Coronary artery (tissue), 2 donors: Measurements from ENCODE around the gene P2RY6.

Source experiments
- DNase-seq: peaks from one replicate; pipeline ENCODE4 v3.0.0-alpha.2; 2017; ENCODE audit warnings: low spot score
- H3K27ac ChIP-seq, 2 donors: fragments of 200-600 bp; sonication (generic); one replicate each; pipeline ENCODE4 v1.5.1; 2016 to 2019
- H3K4me3 ChIP-seq: fragments of 200-600 bp; sonication (generic); 2 replicates; pipeline ENCODE4 v1.5.1; 2016; ENCODE audit warnings: mild to moderate bottlenecking, moderate library complexity
- TF ChIP-seq, protein P1 (sequence below): fragments of 200-600 bp; sonication (generic); IDR thresholded peaks from one replicate; pipeline ENCODE4 v1.5.1; 2019; ENCODE audit warnings: antibody characterized with exemption

P2RY6 gene

DNA sequence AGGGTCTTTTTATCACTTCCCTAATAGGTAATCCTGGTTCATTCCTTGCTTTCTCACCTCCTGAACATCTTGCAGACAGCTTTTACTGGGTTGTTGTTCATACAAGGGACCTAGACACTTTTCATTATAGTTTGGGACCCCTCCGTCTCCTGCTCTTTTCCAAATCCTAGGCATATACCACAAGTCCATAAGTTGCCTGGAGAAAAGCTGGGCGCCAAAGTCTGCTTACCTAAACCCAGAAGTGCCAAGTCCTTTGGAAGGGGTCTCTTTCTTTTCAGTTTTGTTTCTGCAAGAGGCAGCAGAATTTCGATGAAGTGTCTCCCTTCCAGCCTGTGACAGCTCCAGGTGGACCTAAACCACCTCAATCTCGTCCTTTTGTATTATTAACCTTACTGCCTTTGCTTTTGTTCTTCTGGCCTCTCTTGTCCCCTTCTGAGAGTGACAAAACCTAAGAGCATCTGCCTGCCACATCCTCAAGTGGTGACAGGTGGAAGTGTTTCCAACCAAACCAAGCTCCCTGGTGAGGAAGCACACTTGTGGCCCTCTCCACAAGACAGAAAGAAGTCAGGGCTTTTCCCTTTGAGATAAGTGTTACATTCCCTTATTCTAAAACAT is 19.5 kb upstream of the P2RY6 start:
- DNase-seq = peak; percentile 53
- Histone ChIP-seq H3K4me3 (no peak overlapping the region), H3K27ac (no peak overlapping the region)
- TF ChIP-seq, protein P1, sequence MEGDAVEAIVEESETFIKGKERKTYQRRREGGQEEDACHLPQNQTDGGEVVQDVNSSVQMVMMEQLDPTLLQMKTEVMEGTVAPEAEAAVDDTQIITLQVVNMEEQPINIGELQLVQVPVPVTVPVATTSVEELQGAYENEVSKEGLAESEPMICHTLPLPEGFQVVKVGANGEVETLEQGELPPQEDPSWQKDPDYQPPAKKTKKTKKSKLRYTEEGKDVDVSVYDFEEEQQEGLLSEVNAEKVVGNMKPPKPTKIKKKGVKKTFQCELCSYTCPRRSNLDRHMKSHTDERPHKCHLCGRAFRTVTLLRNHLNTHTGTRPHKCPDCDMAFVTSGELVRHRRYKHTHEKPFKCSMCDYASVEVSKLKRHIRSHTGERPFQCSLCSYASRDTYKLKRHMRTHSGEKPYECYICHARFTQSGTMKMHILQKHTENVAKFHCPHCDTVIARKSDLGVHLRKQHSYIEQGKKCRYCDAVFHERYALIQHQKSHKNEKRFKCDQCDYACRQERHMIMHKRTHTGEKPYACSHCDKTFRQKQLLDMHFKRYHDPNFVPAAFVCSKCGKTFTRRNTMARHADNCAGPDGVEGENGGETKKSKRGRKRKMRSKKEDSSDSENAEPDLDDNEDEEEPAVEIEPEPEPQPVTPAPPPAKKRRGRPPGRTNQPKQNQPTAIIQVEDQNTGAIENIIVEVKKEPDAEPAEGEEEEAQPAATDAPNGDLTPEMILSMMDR = no peak

DNA sequence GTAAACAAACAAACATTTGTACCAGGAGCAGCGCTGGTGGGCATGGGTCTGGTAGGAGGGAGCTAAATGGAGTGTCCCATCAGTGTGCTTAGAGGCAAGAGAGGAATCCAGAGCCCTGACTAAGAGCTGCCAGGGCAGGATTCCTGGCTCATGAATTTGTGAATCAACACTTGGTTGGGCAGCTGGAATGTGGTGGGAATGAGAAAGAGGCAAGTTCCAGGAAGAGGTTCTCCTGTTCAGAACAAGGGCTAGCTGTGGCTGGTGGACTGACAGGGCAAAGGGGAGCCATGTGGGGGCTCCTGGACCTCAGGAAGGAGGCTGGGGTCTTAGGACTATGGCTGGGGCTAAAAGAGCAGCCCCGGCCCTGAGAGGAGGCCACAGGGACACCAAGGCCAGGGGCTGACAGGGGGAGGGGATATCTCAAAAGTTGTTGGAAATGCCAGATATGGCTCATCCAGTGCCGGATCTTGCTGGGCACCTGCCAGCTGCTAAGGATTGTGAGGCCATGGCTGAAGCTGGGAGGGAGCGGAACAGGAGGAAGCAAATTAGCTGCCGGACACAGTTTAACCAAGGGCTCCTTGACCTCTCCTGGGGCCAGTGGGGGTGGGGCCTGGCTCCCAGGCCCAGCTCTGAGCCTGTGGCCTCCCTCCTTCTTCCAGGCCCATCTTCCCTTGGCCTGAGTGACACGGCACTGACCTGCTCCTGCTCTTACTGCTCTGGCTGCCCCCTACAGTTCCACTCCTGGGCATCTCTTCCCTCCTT is 14.6 kb upstream of the P2RY6 start:
- DNase-seq = peak; percentile 87
- Histone ChIP-seq H3K27ac (peak overlapping the region; percentile 89 to 93), H3K4me3 (peak overlapping the region; percentile 31)
- TF ChIP-seq, protein P1 = no peak

DNA sequence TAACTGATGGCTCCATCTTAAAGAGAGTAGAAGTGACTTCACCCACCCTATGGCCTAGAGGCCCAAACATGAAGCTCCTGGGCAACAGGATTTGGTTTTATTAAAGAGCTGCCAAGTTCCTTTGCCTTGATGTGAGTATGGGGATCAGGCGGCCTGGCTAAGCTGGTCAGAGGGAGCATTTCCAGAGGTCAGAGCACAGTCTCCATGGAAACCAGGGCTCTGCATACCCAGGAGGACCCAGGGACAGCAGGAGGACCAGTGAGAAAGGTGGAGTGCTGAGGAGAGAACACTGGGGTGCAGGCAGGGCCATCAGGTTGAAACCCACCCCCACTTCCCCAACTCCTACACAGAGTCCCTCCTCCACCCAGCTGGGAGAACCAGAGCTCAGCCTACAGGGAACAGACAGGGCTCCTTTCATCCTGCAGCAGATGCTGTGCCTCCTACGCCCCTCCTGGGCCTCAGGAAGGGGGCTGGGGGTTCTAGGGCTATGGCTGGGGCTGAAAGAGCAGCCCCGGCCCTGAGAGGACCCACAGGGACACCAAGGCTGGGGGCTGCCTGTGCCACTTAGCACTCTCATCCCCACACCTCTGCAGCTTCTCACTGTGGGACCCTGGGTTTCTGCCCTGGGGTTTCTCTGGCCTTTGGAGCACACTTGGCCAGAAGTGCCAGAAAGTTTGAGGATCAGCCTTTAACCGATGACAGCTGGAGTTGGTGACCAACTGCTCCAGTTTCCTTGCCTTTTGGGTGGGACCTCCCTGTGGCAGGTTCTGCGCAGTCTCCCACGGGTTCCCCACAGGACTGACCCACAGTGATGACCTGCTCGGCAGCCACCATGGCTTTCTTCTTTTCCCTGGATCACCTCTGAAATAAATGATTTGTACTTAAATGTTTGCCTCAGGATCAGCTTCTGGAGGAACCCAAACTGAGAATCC is 13.8 kb upstream of the P2RY6 start:
- peak; percentile 69 for DNase-seq
- peak overlapping the region; percentile 89 to 93 for H3K27ac ChIP-seq
- TF ChIP-seq, protein P1 = no peak

DNA sequence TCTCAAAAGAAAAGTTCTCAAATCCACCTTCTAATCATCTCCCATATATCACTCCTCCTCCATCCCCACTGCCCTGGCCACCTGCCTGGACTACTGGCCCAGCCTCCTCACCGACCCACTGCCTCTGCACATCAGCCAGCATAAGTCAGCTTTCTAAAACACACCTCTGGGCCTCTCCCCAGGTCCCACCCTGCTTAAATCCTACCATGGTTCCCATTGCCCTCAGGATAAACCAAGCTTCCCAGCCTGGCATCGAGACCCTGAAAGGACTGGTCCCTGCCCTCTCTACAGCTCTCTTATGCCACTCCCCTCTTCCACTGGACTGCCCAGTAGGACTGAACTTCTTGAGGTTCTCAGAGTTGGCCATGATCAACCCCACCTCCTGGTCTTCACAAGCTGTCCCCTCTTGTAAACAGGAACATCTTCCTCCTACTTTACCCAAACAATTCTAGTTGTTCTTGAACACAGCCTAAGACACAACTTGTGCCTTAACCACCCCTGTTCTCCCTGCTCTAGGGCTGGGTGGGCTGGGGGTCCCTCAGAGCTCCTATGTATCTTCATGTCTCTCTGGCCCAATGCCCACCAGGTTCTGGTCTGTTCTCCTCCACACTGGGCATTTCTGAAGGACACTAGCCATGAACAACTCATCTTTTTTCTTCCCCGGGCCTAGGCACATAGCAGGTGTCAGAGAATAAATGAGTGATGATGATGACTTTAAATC is 12.6 kb upstream of the P2RY6 start:
- peak; percentile 14 for DNase-seq
- Histone ChIP-seq H3K27ac (peak overlapping the region in 1 of 2 donors; percentile 43), H3K4me3 (no peak overlapping the region)
- TF ChIP-seq, protein P1 = no peak

More for the DNA sequence above, 13.8 kb upstream of the P2RY6 start:
- peak overlapping the region; percentile 31 for H3K4me3 ChIP-seq

DNA sequence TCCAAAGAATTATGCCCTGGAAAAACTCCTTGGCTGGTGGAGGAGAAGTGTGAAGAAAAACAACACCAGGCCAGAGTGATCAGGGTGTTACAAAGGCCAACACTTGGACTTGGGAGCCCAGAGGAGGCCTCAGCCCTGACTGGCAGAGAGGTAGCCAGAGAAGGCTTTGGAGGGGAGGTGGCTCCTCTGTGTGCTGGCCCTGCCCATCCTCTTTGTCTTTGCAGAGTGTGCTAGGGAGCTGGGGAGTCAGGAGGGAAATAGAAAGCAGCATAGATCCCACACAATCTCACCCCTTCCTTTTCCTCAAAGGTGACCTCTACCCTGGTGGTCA is 12.0 kb upstream of the P2RY6 start:
- TF ChIP-seq, protein P1 = no peak
- H3K4me3 ChIP-seq = no peak overlapping the region
- peak; percentile 43 for DNase-seq

DNA sequence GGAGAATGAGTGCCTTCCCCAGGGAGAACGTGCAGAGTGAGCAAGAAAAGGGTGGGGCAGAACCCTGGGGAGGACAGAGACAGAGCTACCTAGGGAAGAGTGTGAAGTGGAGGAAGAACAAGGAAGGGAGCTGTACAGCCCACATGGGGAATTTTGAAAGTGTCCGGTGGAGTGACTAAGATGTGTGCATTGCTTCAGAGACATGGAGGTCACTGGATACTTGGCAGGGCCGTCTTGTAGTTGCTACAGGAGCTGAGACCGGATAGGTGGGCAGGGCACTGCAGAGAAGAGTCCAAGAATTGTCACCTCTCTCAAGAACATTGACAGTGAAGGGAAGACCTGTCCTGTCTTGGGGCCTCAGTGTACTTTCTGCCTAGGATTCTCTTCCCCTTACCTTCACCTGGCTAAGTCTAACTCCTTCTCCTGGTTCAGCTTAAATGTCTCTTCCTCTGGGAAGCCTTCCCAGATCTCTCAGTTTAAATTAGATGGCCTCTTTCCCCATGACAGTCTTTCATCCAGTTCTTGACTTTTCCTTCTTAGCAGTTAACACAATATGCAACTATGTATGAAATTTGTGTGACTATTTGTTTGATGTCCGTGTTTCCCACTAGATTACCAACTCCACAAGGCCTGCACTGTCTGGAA is 9.2 kb upstream of the P2RY6 start:
- no peak overlapping the region for H3K4me3 ChIP-seq
- no peak overlapping the region for H3K27ac ChIP-seq
- DNase-seq = peak; percentile 29
- TF ChIP-seq, protein P1 = no peak

More for the DNA sequence above, 12.0 kb upstream of the P2RY6 start:
- H3K27ac ChIP-seq = no peak overlapping the region
